Measurements from ENCODE around the gene TRAPPC1.

GRCh38 chr17:7969433-7969832, 37.7 kb upstream of the TRAPPC1 start:
- no peak for TF ChIP-seq CTCF (conservative IDR thresholded peaks at IDR 0.05; ENCODE audit: low read depth, low read length)
- TF ChIP-seq EZH2 (IDR thresholded peaks at IDR 0.05; ENCODE audit: borderline replicate concordance, low read depth, low read length, poor library complexity, severe bottlenecking), result no peak
